HG03060 (cell line): Measurements from ENCODE around the gene VTI1A.
"Not testable (repeated sequence)": the region's sequence is repeated elsewhere in the genome, so short reads cannot be mapped to it uniquely, and the experiment has no call there.

Experiments
- ATAC-seq: cut with Tn5 transposase; IDR thresholded peaks from one replicate; pipeline ENCODE4 v1.9.1; 2021; ENCODE audit warnings: low read depth, moderate number of reproducible peaks; ENCODE audit not compliant: unreplicated experiment

VTI1A gene

GRCh38 chr10:112499985-112500384 lies 53.0 kb downstream of the VTI1A start:
- ATAC-seq = not testable (repeated sequence)

GRCh38 chr10:112502536-112502935 lies 55.5 kb downstream of the VTI1A start:
- ATAC-seq = no peak

GRCh38 chr10:112503643-112504042 lies 56.6 kb downstream of the VTI1A start:
- ATAC-seq = no peak

- no peak for ATAC-seq
Measured at GRCh38 chr10:112507046-112507445, 60.0 kb downstream of the VTI1A start.

GRCh38 chr10:112507988-112508387 lies 61.0 kb downstream of the VTI1A start:
- ATAC-seq = no peak

- no peak for ATAC-seq
Measured at GRCh38 chr10:112509558-112510291, 62.7 kb downstream of the VTI1A start.

- ATAC-seq = no peak
Measured at GRCh38 chr10:112510384-112510783, 63.4 kb downstream of the VTI1A start.

GRCh38 chr10:112512294-112512693 lies 65.3 kb downstream of the VTI1A start:
- no peak for ATAC-seq

GRCh38 chr10:112515126-112515525 lies 68.1 kb downstream of the VTI1A start:
- no peak for ATAC-seq

GRCh38 chr10:112515852-112516251 lies 68.8 kb downstream of the VTI1A start:
- no peak for ATAC-seq

- no peak for ATAC-seq
Measured at GRCh38 chr10:112517451-112517862, 70.4 kb downstream of the VTI1A start.

GRCh38 chr10:112519133-112519761 lies 72.2 kb downstream of the VTI1A start:
- peak; percentile 85 for ATAC-seq

- ATAC-seq = no peak
Measured at GRCh38 chr10:112520914-112521313, 73.9 kb downstream of the VTI1A start.

GRCh38 chr10:112524641-112525040 lies 77.6 kb downstream of the VTI1A start:
- ATAC-seq = no peak

- ATAC-seq = no peak
Measured at GRCh38 chr10:112525200-112525599, 78.2 kb downstream of the VTI1A start.

GRCh38 chr10:112526139-112526538 lies 79.1 kb downstream of the VTI1A start:
- ATAC-seq = peak; percentile 87

- ATAC-seq = no peak
Measured at GRCh38 chr10:112526906-112527305, 79.9 kb downstream of the VTI1A start.

- no peak for ATAC-seq
Measured at GRCh38 chr10:112528235-112528634, 81.2 kb downstream of the VTI1A start.

- ATAC-seq = no peak
Measured at GRCh38 chr10:112531421-112531820, 84.4 kb downstream of the VTI1A start.

GRCh38 chr10:112532189-112532588 lies 85.2 kb downstream of the VTI1A start:
- peak; percentile 98 for ATAC-seq

GRCh38 chr10:112532956-112533355 lies 85.9 kb downstream of the VTI1A start:
- no peak for ATAC-seq

GRCh38 chr10:112533916-112534315 lies 86.9 kb downstream of the VTI1A start:
- no peak for ATAC-seq
